RPMI7951 (cell line): Measurements from ENCODE around the gene RXFP4. TPM values are rescaled to one million over a fixed set of nuclear protein-coding genes. Genes with fewer than 3 reads are reported as not detected.
"Not testable (repeated sequence)": the region's sequence is repeated elsewhere in the genome, so short reads cannot be mapped to it uniquely, and the experiment has no call there.

Experiments
- DNase-seq: peaks from one replicate; pipeline ENCODE4 v3.0.0-alpha.2; 2012; ENCODE audit warnings: low read depth
- total RNA-seq: library from RNA; depleted of rRNA; stranded (reverse); fragments of >200 nt; shearing (Covaris generic); gene quantifications from 2 replicates; pipeline ENCODE4 v1.2.3, GENCODE V29; 2014; rRNA removed

RXFP4 gene, protein sequence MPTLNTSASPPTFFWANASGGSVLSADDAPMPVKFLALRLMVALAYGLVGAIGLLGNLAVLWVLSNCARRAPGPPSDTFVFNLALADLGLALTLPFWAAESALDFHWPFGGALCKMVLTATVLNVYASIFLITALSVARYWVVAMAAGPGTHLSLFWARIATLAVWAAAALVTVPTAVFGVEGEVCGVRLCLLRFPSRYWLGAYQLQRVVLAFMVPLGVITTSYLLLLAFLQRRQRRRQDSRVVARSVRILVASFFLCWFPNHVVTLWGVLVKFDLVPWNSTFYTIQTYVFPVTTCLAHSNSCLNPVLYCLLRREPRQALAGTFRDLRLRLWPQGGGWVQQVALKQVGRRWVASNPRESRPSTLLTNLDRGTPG
- not detected in 2 replicates for total RNA-seq

DNA sequence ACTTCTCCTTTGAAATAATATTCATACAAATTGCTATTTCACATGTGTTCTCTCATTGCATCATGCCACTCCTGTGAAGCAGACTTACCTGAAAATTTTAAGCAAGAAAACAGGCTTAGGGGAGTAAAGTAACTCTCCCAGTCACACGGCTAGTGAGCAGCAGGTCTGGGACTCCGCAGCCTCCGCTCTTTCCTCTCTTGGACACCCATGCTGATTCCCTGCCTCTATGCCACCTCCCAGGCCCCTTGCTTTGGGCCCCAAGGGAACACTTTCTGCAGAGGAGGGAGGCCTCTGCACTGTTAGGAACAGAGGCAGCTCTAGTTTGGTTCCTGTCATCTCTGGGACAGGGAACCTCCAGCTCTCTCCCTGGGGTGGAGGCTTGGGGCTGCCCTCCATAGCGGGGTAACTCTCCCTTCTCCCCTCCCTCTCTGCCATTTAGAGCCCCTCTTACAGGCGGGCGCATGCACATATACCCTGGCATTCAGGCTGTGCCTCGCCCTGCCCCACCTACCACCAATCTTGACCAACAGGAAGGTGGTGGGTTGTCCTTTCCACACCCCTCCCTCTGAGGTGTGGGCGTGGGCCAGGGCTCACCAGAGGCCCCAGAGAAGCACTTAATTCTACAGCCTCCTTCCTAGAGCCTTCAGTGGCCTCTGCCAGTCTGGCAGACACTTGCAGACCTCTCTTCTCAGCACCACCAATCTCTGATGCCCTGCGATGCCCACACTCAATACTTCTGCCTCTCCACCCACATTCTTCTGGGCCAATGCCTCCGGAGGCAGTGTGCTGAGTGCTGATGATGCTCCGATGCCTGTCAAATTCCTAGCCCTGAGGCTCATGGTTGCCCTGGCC is at the start of gene RXFP4:
Gene RXFP4, plus strand, starts transcription at position 646 of the 852 bp plus-strand sequence. Its CDS starts 72 bp downstream, at position 718.
- no peak for DNase-seq

- DNase-seq: peak; percentile 69
Observed at GRCh38 chr1:155892796-155893195, 48.6 kb upstream of the RXFP4 start.

- DNase-seq: peak; percentile 82
Observed at GRCh38 chr1:155893389-155894142, 47.9 kb upstream of the RXFP4 start.

DNA sequence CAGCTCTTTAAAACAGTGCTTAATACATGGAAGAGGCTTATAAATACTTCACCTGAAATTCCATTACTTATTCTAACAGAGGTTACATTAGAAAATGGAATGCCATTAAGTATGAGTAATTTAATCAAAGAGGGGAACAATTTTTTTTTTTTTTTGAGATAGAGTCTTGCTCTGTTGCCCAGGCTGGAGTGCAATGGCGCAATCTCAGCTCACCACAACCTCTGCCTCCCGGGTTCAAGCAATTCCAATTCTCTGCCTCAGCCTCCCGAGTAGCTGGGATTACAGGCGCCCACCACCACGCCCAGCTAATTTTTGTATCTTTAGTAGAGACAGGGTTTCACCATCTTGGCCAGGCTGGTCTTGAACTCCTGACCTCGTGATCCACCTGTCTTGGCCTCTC is 45.8 kb upstream of the RXFP4 start:
- not testable (repeated sequence) for DNase-seq

GRCh38 chr1:155896476-155896875 is 45.0 kb upstream of the RXFP4 start:
- not testable (repeated sequence) for DNase-seq

GRCh38 chr1:155897746-155898145 is 43.7 kb upstream of the RXFP4 start:
- no peak for DNase-seq

- no peak for DNase-seq
Observed at GRCh38 chr1:155898888-155899287, 42.5 kb upstream of the RXFP4 start.

- no peak for DNase-seq
Observed at GRCh38 chr1:155899683-155900082, 41.8 kb upstream of the RXFP4 start.

DNA sequence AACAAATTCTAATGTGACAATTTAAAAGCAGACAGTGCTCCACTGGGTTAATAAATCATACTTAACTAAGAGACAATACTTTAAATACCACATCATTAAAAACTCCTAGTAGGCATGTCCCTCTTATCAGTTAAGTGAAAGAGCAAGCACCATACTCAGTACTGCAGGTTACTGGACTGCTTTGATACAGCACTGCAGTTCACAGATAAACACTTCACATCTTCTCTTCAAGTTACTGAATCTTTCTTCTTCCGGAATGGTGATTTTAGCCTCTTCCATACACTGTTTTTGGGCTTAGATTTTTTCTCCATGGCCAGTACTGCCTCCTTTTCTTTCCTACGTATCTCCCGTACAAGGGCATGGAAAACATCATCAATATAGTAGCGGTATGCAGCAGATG is 41.3 kb upstream of the RXFP4 start:
- no peak for DNase-seq

DNA sequence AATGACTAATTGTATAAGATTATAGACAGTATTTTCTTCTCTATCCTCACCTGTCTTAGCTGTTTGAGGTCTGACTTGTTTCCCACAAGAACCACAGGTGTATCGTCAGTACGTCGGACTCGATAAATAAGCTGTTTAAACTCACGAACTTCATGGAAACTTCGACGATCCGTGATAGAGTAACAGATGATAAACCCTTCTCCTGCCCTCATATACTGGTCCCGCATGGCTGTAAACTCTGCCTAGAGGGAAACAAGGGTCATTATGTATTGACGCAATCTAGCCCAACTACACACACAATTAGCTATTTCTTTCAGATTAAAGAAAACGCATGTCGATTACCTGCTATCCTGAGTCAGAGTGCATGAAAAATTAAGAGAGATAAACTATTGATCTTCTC is 37.2 kb upstream of the RXFP4 start:
- no peak for DNase-seq

GRCh38 chr1:155909894-155910293 is 31.5 kb upstream of the RXFP4 start:
- peak; percentile 46 for DNase-seq

DNA sequence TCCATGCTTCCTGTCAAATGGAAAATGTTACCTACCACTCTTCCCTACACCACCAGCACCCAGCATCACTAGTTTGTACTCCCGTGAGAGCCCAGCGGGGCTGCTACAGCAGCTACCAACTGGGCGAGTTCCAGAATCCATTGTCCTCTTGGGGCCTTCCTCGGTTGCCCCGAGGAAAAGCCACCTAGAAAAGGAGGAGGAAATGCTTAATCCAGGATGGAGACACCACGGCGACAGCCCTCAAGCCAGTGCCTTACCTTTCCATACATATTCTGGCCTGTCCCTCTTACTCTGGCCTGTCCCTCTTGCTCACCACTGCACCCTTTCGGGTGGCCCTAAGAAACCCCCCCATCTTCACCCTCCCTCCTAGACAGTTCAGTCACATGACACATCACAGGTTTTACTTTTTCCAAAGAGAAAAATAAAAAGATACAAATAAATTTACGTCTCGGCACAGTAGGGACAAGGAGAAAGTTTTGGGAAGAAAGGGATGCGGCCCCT is 30.8 kb upstream of the RXFP4 start:
- DNase-seq: peak; percentile 46

GRCh38 chr1:155911156-155912055 is 30.0 kb upstream of the RXFP4 start, which contains the start of gene RIT1:
Gene RIT1, minus strand, starts transcription at chr1:155911349. Its CDS starts 588 bp downstream, at chr1:155910761.
- DNase-seq: peak; percentile 77

- DNase-seq: no peak
Observed at GRCh38 chr1:155912056-155912536, 29.3 kb upstream of the RXFP4 start.

- peak; percentile 32 for DNase-seq
Observed at GRCh38 chr1:155913969-155914757, 27.3 kb upstream of the RXFP4 start.

DNA sequence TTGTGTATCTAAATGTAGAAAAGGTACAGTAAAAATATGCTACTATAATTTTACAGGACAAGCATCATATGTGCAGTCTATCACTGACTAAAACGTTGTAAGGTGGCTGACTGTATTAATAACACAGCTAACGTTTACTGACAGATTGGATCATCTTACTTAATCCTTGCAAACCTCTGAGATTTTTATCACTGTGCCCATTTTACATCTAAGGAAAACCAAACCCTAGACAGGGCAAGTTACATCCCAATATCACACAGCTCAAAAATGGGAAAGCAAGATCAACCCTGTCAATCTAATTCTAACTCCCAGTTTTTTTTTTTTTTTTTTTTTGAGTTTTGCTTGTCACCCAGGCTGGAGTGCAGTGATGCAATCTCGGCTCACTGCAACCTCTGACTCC is 22.8 kb upstream of the RXFP4 start:
- no peak for DNase-seq

GRCh38 chr1:155919801-155920200 is 21.6 kb upstream of the RXFP4 start:
- DNase-seq: no peak

- no peak for DNase-seq
Observed at GRCh38 chr1:155920717-155921116, 20.7 kb upstream of the RXFP4 start.

DNA sequence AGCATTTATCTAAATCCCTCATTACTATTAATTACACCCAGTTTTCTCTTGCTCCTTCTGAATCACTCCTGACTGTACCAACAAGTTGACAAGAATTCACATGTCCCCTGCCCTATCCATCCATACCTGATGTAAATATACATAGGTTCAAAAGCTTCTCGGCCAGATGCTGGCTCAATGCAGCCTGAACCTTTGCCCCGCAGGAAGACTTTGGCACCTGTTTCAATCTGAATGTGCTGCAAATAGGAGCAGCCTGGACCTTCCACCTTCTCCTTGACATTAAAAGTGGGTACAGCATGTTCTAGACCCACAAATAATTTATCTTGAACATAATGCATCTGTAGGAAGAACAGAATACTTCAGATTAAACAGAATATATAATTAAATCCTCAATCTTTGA is 15.9 kb upstream of the RXFP4 start:
- no peak for DNase-seq

DNA sequence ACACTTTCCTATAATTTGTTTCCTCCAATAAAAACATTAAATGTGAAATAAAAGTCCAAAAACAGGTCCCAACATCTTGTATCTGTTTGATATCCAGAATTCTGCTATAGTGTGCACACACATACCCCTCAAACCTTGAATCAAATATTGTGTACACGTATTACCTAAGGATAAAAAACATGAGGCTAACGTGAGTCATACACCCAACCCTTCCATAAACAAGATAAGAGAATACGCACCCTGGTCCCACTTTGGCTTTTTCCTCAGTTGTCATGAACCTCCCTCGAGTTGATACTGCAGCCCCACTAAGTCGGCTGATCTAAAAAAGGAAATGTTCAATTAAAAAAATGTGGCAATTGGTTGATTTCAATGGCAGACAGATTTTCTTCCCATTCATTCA is 12.4 kb upstream of the RXFP4 start:
- no peak for DNase-seq
